ENCODE measurements around the gene GRM8.
"Not testable (repeated sequence)": the region's sequence is repeated elsewhere in the genome, so short reads cannot be mapped to it uniquely, and the experiment has no call there.

GRM8 gene

DNA sequence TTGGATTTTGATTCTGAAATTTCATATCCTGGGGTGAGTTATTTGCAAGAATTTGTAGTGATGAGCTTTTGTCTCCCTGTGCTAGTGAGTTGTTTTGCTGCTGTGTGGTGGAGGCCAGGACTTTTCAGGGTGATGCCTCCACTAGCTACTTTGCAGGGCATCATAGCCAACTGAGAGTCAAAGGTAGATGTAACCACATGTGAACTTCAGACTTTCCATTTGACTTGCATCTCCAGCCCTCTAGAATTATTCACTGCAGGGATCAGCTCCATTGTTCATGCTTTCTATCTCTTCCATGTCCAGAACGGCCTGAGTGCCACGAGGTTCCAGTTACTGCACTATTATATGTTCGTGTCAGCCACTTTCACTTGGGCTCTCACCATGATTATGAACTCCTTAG lies 534.3 kb downstream of the GRM8 start:
- DNase-seq (ENCODE audit: low read depth), result no peak

DNA sequence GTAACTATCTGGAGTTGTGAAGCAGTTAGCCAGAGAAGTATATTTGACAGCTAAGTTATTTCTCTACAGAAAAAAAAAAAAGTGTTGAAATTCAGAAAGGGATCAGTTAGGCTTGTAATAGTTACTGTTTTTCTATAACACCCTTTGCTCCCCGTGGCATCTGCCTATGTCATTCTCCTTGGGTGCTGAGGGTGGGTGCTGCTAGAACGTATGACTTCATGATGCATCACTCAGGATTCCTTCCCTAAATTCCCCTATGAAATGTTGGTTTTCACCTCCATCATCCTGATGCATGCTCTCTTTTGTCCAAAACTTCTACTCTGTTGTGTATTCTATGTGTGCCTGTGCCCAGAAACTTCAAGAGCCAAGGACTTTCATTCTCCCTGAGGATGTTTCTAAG lies 536.4 kb downstream of the GRM8 start:
- no peak for DNase-seq (ENCODE audit: low read depth)

DNA sequence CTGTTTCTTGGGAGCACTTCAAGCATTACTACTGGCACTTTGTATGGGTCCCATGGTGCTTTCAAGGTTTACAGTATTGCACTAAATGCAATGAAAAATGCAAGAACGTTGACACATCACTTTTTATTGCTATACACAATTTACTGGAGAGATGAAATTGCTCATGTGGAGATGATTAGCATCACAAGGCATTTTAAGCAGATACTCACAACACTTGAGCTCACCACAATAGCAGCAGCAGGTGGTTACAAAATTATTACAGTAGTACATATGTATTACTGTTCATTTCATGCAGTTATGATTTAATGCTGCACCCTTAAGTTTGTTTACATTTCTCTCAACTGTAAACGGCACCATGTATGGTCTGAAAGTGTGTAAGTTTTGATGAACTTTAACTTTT lies 537.7 kb downstream of the GRM8 start:
- no peak for DNase-seq (ENCODE audit: low read depth)

DNA sequence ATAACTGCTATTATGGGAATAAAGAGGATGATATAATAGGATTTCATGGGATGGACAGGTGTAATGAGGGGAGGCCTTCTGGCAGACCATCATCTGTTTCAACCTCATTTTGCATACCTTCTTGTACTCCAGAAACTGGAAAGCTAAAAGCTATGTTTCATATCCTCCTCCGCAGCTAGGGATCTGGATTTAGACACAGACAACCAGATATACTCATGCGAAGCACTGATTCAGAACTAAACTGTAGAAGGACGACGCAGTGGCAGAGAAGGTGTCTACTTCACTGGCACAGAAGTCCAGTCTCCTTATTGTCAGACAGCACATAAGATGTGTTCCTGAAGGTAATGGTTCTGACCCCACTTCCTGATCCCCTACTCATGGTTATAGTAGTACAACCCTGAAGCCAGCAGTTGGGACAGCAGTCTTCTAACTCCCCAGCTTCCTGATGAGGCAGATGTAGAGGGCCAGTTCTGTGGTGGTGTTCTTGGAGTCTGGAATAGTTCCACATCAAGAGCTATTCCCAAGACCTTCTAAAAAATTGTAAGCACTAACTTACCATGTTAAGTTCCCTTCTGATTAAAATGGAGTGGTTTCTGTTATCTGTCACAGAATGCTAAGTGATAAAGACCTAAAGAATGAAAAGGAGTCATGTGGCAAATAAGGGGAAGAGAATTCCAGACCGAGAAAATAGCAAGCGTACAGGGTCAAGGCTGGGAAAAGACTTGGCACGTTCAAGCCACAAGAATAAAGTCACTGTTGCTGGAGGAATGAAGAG lies 550.3 kb downstream of the GRM8 start:
- no peak for DNase-seq (ENCODE audit: low read depth)

DNA sequence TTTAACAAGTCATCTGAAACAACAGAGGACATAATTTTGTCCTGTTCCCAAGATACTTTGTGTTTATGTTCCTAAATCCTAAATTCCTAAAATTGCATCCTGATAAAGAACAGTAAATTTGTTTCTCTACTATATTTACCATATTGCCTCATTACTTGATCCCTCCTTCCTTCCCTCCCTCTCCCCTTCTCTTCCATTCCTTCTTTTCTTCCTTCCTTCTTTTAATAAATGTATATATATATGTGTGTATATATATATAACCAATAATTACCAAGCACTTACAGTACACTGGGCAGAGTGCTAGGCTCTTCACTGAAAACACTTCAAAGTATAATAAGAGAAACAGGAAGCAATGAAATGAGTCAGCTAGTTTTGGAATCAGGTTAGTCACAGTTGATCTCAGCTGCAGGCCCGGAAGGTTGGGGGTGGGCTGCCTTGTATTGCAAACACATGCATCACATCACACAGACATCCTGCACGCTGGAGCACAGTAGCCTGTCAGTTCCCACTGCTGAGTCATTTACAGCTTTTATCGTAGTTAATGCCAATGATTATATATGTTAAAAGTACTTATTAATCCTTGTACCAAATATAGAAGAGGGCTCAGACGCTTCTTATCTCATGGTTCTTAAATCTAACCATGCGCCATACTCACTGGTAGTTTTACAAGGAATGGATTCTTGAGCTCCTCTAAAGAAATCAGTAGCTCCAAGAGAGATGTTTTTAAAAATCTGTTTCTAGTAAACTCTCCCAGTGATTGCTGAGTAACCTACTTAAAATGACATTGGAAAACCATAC lies 551.7 kb downstream of the GRM8 start:
- peak; percentile 21 for DNase-seq (ENCODE audit: low read depth)

DNA sequence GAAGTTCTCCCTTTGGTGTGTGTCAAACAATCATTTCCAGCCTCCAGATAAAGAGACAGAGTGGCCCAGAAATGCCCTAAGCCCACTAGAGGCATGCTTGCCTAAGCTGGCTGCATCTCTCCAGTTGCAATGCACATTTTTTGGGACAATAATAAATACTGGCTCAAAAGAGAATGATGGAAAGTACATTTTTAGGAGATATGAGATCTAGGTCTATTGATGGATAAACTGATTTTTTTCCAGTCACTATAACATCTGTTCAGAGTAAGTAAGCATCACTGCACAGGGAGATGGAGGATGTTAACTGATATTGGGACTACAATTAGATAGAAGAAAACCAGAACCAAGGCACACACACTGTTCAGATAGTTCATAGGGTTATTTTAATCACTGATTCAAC lies 553.0 kb downstream of the GRM8 start:
- DNase-seq (ENCODE audit: low read depth), result no peak

DNA sequence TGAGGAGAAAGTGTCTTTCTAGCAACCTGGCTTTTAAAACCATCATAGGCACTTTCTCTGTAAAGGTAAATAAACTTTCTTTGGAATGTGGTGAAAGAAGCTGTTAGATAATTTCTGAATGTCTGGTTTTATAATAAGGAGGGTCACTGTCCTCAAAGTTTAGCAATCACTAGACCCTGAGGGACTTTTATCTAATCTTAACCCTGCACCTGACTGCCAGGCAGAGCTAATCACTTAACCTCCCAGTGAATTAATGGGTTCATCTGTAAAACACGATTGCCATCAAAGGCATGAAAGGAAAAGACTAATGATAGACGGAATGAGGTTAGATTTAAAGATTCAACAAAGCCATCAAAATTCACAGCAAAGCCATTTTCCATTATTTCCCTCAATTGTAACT lies 553.8 kb downstream of the GRM8 start:
- DNase-seq (ENCODE audit: low read depth), result no peak

DNA sequence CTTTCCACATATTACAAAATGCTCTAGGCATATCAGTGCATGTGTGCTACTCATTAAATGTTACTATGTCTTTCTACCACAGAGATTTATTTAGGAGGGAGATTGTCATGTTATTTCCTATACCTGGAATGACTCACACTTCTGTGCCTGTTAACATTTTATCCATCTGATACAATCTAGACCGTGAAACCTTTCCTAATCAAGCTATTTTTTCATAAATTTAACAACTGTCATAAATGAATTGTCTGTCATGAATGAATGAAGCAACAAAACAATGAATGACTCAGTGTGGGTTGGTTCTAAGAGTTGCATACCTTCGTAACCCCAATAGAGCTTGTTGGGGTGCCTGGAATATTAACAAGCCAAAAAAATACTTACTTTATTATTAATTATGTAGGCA lies 554.3 kb downstream of the GRM8 start:
- no peak for DNase-seq (ENCODE audit: low read depth)

DNA sequence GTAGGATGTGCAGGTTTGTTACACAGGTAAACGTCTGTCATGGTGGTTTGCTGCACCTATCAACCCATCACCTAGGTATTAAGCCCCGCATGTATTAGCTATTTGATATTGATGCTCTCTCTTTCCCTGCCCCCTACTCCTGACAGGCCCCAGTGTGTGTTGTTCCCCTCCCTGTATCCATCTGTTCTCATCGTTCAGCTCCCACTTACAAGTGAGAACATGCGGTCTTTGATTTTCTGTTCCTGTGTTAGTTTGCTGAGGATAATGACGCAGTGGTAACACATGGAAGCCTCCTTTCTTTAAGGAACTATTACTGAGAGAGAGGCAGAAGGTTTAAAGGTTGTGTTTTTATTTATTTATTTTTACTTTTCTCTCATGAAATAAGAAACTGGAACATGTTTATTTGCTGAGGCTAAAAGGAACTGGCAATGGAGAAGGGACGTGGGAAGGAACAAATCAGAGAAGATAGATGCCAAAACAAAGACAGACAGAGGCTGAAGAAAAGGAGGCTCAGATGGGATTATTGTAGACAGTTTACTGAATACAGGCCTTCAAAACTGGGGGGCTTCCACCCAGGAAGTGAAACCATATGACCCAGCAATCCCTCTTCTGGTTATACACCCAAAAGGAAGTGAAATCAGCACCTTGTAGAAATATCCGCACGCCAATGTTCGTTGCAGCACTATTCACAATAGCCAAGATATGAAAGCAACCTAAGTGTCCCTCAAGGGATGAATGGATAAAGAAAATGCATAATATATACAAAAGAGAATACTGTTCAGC lies 556.3 kb downstream of the GRM8 start:
- no peak for DNase-seq (ENCODE audit: low read depth)

DNA sequence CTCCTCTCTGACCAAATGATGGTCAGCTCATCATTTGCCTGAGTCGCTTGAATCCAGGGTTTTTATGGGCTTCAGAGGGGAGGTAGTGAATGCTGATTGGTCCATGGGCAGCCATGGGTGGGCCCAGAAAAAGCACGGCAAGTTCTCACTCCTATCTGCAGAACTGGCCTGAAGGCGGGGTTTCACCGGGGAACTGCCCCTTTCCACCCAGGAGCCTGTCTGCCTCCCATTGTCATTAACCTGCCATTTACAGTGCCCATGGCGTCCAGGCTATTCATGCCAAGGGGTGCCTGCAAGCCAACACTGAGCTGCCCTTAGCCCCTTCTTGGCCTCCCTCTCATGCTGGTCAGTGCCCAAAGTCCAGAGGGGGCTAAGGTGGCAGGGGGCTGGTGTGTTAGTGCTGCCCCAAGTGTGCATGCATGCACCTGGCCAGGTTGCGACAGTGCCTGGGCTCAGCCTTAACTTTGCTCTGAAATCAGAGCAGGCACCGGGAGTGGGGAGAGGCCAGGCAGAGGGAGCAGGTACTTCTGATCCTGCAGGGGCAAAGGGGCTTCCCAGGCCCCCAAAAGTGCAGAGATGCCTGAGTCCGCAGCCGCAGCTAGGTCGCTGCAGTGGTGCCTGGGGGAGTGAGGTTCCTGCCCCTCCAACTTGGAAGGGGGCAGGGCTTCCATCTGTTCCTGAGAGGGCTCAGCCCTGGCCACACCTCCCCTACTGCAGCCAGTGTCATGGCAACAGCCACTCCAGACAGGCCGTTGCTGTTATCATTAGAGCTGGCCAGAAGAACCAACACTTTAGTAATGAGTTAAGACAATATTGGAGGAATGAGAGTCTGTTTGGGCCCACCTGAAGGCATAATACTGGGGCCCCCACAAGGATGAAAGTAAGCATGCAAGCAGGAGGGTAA lies 561.6 kb downstream of the GRM8 start:
- DNase-seq (ENCODE audit: low read depth), result no peak

DNA sequence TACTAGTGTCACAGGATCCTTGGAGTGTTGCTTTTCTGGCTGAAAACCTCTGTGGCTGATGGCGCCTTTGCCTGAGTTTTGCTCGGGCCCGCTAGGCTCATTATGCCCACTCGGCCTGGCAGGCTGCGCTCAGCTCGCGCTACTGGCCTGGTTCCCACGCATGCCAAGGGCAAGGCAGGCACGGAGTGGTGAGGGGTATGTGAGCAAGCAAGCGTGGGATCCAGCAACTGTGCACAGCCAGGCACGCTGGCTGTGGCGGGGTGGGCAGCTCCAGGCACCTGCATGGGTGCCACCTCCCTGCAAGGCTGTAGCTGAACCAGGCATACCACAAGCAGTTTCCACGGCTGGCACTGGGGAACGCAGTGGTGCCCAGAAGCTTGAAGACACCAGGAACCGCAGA lies 562.6 kb downstream of the GRM8 start:
- no peak for DNase-seq (ENCODE audit: low read depth)

DNA sequence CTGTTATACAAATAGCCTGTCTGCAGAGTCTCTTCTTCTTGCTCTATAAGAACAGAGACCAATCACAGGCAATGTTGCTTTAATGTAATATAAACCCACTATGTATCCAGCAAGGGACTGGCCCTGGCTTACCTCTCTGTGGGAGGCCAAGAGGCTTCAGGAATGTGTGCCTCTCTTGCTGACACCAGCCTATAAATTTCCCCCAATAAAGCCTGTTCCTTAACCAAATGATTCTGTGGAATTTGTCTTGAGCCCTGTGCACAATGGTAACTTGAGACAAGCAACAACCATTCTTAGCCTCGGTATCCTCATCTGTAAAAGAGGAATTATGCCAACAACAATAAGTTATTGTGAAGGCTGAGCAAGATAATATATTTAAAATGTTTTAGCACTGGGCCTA lies 563.7 kb downstream of the GRM8 start:
- no peak for DNase-seq (ENCODE audit: low read depth)

DNA sequence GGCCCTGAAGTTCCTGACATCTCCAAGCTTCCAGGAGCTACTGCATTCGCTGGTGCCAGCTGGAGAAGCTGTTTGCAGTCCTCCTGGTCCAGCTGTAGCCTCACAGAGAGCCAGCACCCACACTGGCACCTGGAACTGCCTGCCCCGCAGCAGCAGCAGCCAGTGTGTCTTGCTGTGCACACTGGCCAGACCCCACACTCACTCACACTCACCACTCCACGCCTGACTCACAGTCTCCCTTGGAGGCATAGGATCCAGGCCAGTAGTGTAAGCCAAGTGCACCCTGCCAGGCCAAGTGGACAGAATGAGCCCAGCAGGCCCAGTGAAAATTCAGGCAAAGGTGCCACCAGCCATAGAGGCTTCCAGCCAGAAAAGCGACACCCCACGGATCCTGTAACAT lies 566.3 kb downstream of the GRM8 start:
- no peak for DNase-seq (ENCODE audit: low read depth)

DNA sequence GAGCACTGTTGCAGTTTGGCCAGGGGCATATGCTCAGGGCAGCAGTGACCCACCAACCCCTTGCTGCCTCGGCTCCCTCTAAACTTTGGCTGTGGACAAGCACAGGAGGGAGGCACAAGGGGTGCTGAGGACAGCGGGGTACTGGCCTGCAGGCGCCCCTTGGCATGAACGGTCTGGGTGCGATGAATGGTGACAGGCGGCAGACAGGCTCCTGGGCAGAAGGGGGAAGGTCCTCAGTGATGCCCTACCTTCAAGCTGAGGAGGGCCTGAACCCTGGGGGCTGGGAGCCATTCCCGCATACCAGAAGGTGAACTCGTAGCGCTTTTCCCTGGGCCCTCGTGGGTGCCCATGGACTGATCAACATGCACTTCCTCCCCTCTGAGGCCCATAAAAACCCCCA lies 567.1 kb downstream of the GRM8 start:
- no peak for DNase-seq (ENCODE audit: low read depth)

DNA sequence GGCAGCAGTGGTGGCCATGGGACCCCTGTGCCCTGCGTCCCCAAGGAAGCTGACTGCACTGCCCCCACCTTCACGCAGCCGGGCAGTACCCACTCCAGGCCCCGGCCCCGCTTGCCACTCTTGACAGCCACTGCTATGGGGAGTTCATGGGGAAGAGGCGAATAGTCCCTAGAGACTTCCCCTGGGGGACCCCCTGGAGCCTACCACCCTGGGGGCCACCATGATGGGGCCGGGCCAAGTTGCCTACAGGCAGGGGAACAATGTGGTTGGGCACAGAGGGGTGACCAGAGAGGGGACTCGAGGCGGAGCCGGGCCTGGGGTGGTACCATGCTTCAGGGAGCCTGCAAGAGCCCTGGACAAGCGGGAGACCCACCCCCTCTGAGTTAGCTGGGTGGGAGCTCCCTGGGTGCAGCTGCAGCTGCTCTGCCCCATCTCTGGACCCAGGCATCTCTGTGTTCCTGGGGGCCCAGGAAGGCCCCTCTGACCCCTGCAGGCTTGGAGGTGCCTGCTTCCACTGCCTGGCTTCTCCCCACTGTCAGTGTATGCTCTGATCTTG lies 567.6 kb downstream of the GRM8 start:
- no peak for DNase-seq (ENCODE audit: low read depth)

DNA sequence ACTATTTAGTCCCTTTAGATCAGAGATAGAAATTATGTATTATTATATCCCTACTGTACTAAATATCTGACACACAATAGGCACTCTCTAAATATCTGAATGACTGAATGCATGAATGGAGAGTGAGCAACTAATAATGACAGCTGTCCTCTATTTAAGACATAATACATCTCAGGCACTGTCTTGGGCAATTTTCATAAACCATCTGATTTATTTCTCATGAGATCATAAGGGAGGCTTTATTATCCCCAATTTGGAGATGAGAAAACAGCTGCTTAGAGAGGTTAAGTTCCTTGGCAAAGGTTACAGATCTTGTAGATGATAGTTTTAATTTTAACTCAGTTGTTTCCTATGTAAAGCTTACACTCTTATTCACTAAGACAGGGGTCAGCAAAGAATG lies 570.6 kb downstream of the GRM8 start:
- no peak for DNase-seq (ENCODE audit: low read depth)

DNA sequence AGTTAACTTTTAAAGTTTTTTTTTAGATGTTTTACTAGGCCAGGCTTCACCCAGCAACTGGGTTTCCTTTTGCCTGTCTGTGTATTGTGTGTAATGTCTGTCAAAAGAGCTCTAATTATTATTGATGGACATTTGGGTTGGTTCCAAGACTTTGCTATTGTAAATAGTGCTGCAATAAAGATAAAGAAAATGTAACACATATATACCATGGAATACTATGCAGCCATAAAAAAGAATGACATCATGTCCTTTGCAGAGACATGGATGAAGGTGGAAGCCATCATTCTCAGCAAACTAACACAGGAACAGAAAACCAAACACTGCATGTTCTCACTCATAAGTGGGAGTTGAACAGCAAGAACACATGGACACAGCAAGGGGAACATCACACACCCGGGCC lies 584.0 kb downstream of the GRM8 start:
- not testable (repeated sequence) for DNase-seq (ENCODE audit: low read depth)

DNA sequence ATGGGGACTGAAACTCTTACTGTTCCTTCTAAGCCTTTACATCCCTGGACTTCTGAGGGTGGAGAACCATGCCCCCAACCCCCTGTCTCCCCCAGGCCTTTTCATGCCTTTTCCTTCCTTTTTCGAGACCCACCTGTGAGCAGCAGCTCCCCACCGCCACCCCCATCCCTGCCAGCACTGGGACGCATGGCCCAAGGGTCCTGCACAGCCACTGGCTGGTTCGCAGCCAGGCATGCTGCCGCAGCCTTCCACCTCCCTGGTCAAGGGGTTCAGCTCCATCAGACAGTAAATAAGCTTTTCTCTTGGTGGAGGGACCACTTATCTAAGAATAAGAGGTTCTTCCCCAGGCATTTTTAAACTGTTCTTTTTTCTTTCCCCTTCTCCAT lies 584.4 kb downstream of the GRM8 start:
- DNase-seq (ENCODE audit: low read depth), result no peak

DNA sequence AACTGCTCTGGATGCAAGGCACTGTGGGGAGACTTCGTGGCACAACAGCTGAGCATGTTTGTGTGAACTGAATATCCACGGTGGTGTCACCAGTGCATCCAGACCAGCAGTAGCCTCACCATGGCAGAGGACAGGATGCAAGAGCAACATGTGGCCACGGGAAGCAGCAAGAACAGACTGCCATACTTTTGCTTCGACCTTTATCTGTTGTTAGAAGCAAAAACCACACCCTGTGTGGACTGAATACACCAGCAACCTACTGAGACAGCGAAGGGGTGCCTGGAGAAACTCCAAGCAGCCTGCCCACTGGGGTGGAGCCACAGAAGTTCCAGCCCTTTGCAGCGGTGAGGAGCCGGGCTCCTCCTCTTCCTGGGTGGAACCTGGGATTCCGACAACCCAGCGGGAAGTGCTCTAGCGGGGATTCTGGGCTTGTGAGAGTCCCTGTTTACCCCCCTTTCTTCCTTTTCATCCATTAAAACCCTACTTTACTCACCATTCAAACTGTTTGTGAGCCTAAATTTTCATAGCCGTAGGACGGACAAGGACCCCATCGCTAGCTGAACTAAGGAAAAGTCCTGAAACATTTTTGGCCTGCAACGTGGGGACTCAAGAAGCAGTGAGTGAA lies 584.9 kb downstream of the GRM8 start:
- DNase-seq (ENCODE audit: low read depth), result no peak

DNA sequence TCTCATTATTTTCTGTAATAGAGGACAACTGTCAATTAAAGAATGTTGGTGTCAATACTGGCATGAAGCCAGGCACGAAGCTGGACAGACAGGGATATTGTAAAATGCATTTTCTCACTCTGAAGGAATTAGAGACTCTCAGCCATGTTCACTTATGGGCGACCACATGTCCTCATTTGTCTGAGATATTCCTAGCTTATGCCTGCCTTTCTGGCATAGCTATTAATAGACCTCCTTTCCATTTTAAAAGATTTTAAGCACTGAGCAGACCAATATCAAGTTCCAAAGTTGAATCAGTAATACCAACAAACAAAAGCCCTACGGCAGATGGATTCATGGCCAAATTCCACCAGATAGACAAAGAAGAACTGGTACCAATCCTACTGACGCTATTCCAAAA lies 589.9 kb downstream of the GRM8 start:
- DNase-seq (ENCODE audit: low read depth), result no peak

DNA sequence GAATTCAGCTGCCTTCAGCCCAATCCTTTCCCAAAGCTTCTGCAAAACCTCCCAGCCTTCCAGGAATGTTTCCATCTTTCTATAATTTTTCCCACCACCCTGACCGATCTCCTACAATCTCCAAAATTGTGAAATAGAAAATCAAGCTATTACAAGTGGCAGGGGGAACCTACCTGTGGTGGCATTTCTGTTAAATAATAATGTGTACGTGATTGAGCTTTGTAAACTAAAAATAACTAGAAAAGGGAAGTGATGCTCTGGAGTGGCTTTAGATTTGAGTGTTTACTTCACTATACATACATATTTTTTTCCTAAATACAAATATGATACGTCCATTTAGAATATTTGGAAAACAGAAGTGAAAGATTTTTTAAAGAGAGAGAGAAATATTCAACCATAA lies 593.6 kb downstream of the GRM8 start:
- DNase-seq (ENCODE audit: low read depth), result no peak

Measured in stimulated activated CD8-positive, alpha-beta memory T cell treated with anti-CD3 and anti-CD28 coated beads, Interleukin-7, amount 100 ng/mL, for 24 hours (primary cell).